Measurements from ENCODE around the gene RFXANK.

DNA sequence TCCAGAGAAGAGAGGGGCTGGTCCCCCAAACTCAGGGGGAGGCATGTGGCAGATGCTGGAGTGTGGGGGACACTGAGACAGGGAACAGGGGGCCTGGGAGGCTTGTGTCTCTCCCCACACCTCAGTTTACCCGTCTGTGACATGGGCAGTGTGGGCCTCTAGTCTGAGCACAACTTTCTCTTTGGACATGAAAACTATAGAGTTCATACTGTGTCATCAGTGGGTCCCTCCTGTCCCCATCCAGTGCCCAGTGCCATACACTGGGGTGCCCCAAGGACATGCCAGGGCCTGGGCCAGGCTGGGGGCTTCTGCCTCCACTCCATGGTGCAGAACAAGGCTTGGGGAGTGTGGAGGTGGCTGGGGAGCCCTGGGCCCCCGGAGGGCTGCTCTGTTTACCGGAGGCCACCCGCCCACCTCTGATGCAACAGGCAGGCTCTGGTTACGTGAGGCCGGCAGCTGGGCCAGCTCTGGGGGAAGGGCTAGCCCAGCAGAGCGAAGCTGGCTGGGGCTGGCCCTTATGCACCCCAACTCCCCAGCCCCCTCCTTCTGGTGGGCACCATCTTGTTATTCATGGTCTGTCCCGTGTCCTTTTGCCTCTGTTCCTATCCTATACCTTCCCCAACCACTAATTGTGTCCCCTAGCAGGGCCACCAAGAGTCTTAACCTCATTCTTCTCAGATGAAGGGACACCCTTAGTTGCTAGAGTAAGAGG, 20.1 kb upstream of the RFXANK start:
- TF ChIP-seq, protein P1, sequence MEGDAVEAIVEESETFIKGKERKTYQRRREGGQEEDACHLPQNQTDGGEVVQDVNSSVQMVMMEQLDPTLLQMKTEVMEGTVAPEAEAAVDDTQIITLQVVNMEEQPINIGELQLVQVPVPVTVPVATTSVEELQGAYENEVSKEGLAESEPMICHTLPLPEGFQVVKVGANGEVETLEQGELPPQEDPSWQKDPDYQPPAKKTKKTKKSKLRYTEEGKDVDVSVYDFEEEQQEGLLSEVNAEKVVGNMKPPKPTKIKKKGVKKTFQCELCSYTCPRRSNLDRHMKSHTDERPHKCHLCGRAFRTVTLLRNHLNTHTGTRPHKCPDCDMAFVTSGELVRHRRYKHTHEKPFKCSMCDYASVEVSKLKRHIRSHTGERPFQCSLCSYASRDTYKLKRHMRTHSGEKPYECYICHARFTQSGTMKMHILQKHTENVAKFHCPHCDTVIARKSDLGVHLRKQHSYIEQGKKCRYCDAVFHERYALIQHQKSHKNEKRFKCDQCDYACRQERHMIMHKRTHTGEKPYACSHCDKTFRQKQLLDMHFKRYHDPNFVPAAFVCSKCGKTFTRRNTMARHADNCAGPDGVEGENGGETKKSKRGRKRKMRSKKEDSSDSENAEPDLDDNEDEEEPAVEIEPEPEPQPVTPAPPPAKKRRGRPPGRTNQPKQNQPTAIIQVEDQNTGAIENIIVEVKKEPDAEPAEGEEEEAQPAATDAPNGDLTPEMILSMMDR (IDR thresholded peaks at IDR 0.05; ENCODE audit: low read depth, low read length): no peak
- TF ChIP-seq EZH2phosphoT487 (IDR thresholded peaks at IDR 0.05; ENCODE audit: low read depth): no peak

All from OCI-LY3 (cell line).